Measurements from ENCODE around the gene RUNX1. TPM values are rescaled to one million over a fixed set of nuclear protein-coding genes. Genes with fewer than 3 reads are reported as not detected.

Gene RUNX1
- total and polyA plus RNA-seq, 7 donors = 8.7 to 230 (median 30.1) TPM

DNA sequence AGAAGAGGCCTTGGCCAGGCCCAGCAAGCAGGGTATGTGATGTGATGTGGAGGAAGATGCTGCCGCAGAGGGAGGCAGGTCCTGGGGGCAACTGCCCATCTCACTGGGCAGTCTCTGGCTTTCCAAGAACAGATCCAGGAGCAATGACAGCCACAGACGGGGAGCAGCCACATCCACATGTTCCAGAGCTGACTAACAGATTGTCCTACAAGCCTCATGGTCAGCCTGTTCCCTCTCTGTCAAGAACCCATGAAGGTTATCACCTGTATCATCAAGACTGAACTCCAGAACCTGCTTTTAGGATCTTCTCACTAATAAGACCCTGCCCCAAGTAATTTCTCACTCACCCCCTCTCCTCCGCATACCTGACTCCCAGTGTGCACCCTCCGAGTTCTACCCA is 187.8 kb downstream of the RUNX1 start:
- Histone ChIP-seq H3K9me3 (no peaks in the 10 kb centered on the region), H3K4me1 (peaks cover 14% of the 10 kb centered on the region), H3K27me3 (ENCODE audit: insufficient read depth in 3 of 3, low read length in 2 of 3) (no peaks in the 10 kb centered on the region), H3K27ac (no peak overlapping the region), H3K4me3 (no peak overlapping the region), H3K36me3 (ENCODE audit: insufficient read depth in 1 of 2, low read depth in 1 of 2) (peaks cover 24 to 93% of the 10 kb centered on the region in 2 donors)
- DNase-seq (no peak), ATAC-seq (no peak)
- 91 to 95% (median 94%) methylated on average over 4 of the region's 4 CpGs for whole genome bisulfite sequencing, 3 donors
- intact Hi-C loops (cut with DNase I) = no loop called here
- TF ChIP-seq, protein P1, sequence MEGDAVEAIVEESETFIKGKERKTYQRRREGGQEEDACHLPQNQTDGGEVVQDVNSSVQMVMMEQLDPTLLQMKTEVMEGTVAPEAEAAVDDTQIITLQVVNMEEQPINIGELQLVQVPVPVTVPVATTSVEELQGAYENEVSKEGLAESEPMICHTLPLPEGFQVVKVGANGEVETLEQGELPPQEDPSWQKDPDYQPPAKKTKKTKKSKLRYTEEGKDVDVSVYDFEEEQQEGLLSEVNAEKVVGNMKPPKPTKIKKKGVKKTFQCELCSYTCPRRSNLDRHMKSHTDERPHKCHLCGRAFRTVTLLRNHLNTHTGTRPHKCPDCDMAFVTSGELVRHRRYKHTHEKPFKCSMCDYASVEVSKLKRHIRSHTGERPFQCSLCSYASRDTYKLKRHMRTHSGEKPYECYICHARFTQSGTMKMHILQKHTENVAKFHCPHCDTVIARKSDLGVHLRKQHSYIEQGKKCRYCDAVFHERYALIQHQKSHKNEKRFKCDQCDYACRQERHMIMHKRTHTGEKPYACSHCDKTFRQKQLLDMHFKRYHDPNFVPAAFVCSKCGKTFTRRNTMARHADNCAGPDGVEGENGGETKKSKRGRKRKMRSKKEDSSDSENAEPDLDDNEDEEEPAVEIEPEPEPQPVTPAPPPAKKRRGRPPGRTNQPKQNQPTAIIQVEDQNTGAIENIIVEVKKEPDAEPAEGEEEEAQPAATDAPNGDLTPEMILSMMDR (IDR thresholded peaks at IDR 0.05) = no peak

DNA sequence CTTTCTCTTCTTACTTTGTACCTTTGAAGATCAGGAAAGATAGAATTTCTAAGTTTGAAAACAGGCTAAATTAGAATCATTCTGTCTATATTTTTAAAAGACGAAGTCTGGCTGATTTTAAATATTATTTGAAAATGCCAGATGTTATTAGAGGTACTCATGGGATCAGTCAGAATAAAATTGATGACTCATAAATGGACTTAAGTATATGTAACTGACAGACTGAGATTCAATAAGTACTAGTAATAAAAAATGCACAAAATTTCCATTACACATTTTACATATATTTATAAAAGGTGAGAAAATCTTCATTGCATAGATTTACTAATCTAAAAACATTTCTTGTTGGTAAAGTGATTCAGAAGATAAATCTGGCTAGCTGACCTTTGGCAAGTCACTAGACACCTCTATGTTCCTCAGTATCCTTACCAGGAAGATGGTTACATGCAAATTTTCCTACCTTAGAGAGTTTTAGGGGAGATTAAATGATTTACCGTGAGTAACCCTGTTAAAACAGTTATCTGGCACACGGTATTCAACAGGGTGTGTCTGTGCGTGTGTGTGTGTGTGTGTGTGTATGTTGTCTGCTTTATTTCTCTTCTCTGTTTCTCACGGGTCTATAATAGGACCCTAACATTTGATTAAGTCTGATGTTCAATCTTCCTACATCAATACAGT is 189.0 kb downstream of the RUNX1 start:
- Histone ChIP-seq H3K4me3 (no peak overlapping the region), H3K27ac (no peak overlapping the region), H3K9me3 (no peaks in the 10 kb centered on the region), H3K27me3 (ENCODE audit: insufficient read depth in 3 of 3, low read length in 2 of 3) (no peaks in the 10 kb centered on the region), H3K36me3 (ENCODE audit: insufficient read depth in 1 of 2, low read depth in 1 of 2) (peaks cover 24 to 96% of the 10 kb centered on the region in 2 donors), H3K4me1 (peaks cover 4% of the 10 kb centered on the region)
- WGBS, 3 donors = 65 to 73% (median 70%) methylated on average over 5 of the region's 5 CpGs
- intact Hi-C loops (cut with DNase I) = no loop called here
- ATAC-seq = no peak
- DNase-seq = no peak
- TF ChIP-seq, protein P1 (IDR thresholded peaks at IDR 0.05) = no peak

DNA sequence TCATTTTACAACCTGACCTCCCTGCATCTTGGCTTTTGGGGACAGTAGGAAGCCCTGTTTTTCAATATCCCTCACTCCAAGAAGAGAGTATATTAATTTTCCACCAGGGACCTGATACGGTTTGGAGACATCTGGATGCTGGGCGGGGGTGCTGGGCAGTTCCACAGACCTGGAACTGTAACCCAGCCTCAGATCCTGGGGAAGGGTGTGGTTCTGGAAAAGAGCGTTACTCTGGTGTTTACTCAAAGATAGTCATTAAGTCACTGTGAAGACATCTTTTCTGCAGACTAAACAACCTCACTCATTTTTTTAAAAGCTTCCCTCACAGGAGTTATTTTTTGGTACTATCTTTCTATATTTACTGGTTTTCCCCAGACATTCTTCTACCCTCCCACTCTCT is 190.5 kb downstream of the RUNX1 start:
- no peak overlapping the region for H3K27ac ChIP-seq
- no peak overlapping the region for H3K4me3 ChIP-seq
- H3K27me3 ChIP-seq (ENCODE audit: insufficient read depth in 3 of 3, low read length in 2 of 3) = no peaks in the 10 kb centered on the region
- TF ChIP-seq, protein P1 (IDR thresholded peaks at IDR 0.05) = no peak
- 68 to 82% (median 76%) methylated on average over 3 of the region's 3 CpGs for WGBS, 3 donors
- no peak for DNase-seq
- peaks cover 20 to 97% of the 10 kb centered on the region in 2 donors for H3K36me3 ChIP-seq (ENCODE audit: insufficient read depth in 1 of 2, low read depth in 1 of 2)
- H3K9me3 ChIP-seq = no peaks in the 10 kb centered on the region
- no peak for ATAC-seq
- no peaks in the 10 kb centered on the region for H3K4me1 ChIP-seq
- intact Hi-C loops (cut with DNase I) = no loop called here

DNA sequence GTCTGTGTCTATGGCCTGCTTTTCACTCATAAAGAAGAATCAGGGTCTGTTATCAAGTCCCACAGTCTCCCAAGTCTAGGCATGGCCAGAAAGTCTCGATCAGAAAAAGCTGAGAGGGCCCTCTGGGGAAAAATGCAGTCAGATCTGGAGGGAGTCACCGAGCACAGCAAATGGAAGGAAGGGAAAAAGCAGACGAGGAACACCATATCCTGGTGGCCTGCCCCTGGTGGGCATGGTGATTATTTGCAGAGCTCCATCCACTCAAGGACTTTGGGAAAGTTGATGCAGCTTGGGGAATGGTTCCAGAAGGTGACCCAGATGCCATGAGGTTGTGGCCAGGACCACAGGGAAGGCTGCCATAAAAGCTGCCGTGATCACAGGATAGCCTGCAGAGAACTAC is 191.2 kb downstream of the RUNX1 start:
- DNase-seq (no peak), ATAC-seq (peak in 2 of 4 donors; percentile 21 to 23)
- Histone ChIP-seq H3K27me3 (ENCODE audit: insufficient read depth in 3 of 3, low read length in 2 of 3) (no peaks in the 10 kb centered on the region), H3K36me3 (ENCODE audit: insufficient read depth in 1 of 2, low read depth in 1 of 2) (peaks cover 20 to 99% of the 10 kb centered on the region in 2 donors), H3K9me3 (no peaks in the 10 kb centered on the region), H3K27ac (no peak overlapping the region), H3K4me3 (no peak overlapping the region), H3K4me1 (no peaks in the 10 kb centered on the region)
- 71 to 76% (median 71%) methylated on average over 4 of the region's 4 CpGs for WGBS, 3 donors
- intact Hi-C loops (cut with DNase I) = no loop called here
- TF ChIP-seq, protein P1 (IDR thresholded peaks at IDR 0.05) = peak; percentile 16

Data from psoas muscle (tissue), 8 donors.